HFF-Myc (cell line): ENCODE data around the gene CT47C1.
"Not testable (repeated sequence)": the region's sequence is repeated elsewhere in the genome, so short reads cannot be mapped to it uniquely, and the experiment has no call there.

ENCODE experiments used
- DNase-seq: peaks from one replicate; pipeline ENCODE4 v3.0.0-alpha.2; 2011; ENCODE audit warnings: low read depth; ENCODE audit errors: extremely low read depth
- H3K4me3 ChIP-seq: replicated peaks from 2 replicates; pipeline ENCODE4 v1.5.1; 2011; ENCODE audit warnings: low read depth, mild to moderate bottlenecking, control low read depth, low read length
- CTCF ChIP-seq: IDR thresholded peaks from 2 replicates; pipeline ENCODE4 v1.5.1; 2012; ENCODE audit warnings: mild to moderate bottlenecking, low read depth, low read length, control low read depth; ENCODE audit errors: missing control alignments

CT47C1 gene

GRCh38 chrX:119072744-119073143, at the start of gene CT47C1:
Gene CT47C1, plus strand, starts transcription at chrX:119072993. Its CDS starts 233 bp downstream, at chrX:119073226.
- TF ChIP-seq CTCF, result no peak
- no peak within 1 kb of the TSS for H3K4me3 ChIP-seq
- DNase-seq, result no peak

GRCh38 chrX:119025900-119026299, 46.9 kb upstream of the CT47C1 start:
- DNase-seq, result no peak
- no peak overlapping the region for H3K4me3 ChIP-seq
- TF ChIP-seq CTCF, result no peak

- H3K4me3 ChIP-seq, DNase-seq: not testable (repeated sequence)
Measured at GRCh38 chrX:119026344-119026743, 46.4 kb upstream of the CT47C1 start.

GRCh38 chrX:119027960-119028732, 44.6 kb upstream of the CT47C1 start:
- DNase-seq, H3K4me3 ChIP-seq: not testable (repeated sequence)

DNA sequence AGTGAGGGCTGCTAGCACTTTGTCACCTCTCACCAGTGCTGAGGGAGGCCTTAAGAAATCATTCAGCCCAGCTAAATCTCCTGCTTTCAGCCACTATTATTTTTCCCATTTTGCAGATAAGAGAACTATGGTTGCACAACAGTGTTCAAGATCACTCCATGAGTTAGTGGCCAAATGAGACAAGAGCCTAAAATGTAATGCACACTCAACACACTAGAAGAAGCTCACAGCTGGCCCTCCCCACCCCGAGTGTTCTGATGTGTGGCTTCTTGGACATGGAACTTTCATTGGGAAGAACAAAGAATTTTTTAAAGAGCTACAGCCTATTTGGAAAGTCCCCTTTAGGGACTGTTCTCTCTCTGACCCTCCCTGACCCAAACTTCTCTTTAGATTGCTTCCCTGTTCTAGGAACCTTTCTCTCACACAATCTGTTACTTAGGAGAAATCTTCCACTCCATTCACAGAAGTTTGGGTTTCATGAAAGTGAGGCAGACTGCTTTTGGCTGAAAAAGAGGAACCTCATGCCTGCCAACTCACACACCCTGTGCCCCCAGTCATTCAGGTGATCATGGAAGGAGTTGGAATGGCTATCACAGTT, 44.0 kb upstream of the CT47C1 start:
- no peak overlapping the region for H3K4me3 ChIP-seq
- no peak for TF ChIP-seq CTCF
- DNase-seq, result no peak

GRCh38 chrX:119029656-119030055, 43.1 kb upstream of the CT47C1 start:
- DNase-seq, H3K4me3 ChIP-seq: not testable (repeated sequence)

DNA sequence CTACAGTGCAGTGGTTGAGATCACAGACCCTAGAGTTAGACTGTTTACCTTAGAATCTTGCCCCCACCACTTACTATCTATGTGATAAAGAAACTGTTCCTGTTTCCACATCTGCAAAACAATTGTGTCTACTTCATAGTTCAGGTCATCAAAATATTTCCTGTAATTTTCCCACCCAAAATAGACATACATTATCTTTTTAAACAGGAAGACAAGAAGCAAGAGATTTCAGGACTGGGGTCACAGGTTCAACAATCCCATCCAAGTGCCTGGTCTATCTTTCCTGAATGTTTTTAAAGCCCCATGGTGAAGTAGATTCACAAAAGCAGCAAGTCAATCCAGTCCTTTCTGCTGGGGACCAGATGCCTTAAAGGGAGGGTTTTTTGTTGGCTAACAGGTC, 41.8 kb upstream of the CT47C1 start:
- DNase-seq, result no peak
- no peak for TF ChIP-seq CTCF
- H3K4me3 ChIP-seq, result no peak overlapping the region

GRCh38 chrX:119036107-119037029, 36.4 kb upstream of the CT47C1 start:
- TF ChIP-seq CTCF, result no peak
- H3K4me3 ChIP-seq, result no peak overlapping the region
- no peak for DNase-seq
